NCI-H146 (cell line): ENCODE data around the gene BRD1.

Experiments used
- DNase-seq: peaks from one replicate; lab custom pipeline; 2025; lab: John Stamatoyannopoulos, UW

Gene BRD1

DNA sequence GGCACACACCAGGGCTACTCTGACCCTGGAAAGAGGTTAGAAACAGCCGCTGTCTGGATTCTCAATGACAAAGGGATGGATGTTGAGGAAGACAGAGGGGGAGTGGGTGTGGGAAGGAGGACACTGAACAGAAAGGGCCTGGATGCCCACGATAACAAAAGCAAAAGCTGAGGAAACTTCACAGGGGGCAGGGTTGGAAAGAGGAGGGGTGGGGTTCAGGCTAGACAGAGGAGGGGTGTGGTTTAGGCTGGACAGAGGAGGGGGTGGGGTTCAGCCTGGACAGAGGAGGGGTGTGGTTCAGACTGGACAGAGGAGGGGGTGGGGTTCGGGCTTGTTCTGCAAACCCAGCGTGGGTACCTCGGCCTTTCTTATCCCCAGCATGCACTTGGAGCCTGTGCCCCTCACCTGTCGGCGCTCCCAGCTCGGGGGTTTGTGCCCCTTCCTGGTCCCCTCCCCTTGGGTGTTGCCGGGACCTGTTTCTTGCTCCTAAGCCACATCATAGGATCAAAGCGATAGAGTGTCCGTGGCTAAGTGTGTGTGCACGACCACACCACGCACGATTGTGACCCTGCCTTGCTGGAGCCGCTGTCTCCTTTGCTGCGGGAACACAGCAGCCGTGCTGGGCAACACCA is 75.6 kb downstream of the BRD1 start:
- DNase-seq, result no peak

DNA sequence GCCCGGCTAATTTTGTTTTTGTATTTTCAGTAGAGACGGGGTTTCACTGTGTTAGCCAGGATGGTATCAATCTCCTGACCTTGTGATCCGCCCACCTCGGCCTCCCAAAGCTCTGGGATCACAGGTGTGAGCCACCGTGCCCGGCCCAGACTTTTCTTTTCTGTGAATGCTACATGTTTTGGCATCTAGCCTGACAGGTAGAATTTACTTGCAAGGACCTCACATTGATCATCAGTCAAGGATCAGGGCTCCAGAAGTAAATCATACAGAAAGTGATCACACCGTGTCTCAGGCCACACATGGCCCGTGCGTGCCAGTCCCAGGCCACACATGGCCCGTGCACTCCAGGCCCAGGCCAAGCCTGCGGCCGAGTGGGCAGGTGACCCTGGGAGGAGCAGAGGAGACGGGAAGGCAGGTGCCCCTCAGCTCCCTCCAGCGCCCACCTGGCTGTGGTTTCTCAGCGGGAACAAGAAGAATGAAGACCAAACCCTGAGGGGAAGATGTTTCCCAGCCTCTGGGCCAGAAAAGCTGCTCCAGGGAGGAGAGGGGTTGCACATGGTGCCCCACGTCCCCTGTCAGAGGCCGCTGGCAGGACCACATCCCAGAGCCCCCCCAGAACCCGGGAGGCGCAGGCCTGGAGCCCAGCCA is 76.2 kb downstream of the BRD1 start:
- DNase-seq, result no peak

DNA sequence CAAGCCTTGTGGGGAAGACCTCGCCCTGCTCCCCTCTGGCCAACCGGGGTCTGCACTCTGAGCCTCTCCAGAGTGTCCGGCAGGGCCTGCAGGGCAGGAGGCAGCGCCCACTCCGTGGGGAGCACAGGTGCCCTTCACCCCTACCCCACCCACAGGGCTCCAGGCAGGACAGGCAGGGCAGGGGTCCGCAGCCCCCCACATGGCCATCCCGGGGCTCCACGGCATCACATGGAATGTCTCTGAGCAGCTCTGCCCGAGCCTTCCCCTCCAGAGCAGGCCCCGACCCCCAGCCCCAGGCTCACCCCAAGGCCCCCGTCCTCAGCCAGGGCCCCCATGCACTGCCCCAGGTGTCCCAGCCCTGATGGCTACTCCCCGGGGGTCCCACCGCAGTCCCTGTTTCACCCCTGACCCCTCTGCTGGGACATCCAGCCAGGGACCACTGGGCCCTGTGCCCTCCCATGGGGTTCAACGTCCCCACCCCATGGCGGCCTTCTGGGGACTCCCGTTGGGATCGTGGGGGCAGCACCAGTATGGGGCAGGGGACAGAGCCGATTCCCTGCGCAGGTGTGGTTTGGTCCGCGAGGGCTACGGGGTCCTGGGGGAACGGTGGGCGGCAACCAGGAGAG is 77.7 kb downstream of the BRD1 start:
- no peak for DNase-seq

DNA sequence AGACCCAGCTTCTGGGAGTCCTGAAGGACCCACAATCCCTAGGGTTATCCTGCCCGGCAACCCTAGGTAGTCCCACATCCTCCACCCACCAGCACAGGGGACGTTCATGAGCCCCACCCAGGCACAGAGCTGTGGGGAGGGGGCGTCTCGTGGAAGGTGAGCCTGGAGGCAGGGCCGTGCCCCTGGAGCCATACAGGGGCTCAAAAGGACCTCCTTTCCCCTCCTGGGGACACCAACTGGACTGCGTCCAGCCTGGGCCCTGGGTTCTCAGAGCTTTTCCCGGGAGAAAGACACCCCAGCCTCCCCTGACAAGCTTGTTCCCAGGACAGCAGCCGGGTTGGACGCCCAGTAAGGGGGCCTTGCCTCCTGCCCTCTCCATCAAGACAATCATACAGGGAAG is 78.4 kb downstream of the BRD1 start:
- no peak for DNase-seq

DNA sequence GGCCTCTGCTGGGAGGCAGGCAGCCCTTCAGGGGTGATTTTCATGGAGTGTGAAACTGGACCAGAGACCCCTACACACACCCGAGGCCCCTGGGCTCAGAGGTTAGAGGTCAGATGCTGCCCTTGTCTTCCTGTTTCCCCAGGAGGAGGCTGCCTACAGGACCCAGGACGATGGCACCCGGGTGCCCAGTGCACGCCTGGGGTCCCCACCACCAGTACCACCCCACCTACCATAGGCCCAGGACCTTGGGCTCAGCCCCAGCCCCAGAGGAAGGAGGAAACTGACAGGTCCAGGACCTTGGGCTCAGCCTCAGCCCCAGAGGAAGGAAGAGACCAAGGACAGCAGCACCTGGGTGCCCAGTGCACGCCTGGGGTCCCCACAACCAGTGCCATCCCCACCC is 79.2 kb downstream of the BRD1 start:
- DNase-seq, result no peak

DNA sequence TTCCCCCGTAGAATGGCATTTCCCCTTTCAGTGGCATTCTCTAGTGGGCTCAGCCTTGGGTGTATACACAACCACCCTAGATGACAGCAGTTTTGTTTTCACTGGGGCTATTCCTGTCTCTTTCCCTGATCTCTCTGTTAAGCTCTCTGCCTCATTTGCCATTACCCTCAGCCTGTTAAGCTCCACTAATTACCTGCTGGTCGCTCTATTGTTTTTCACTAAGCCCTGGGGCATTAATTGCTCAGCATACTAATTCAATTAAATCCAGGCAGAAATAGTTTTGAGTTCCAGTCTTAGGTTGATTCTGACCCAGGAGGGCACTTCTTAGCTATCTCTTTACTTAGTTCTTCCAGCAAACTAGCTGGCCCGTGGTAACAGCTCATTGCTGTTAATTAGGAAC is 80.0 kb downstream of the BRD1 start:
- DNase-seq, result no peak

DNA sequence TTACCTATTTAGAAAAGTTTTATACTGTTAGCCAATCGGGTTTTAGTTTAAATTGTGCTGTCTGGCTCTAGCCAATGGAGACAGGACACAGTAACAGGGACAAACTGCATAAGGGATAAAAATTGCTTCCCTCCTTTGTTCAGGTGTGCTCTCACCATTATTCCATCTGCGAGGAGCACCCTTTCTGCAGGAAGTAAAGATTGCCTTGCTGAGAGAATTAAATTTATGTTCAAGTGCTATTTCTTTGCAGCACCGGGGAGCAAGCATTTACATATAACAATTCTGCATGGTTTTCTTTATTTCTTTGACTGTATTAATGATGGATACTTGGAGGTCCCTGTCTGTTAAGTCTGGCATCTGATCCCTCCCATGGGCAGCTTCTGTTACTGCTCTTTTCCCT is 80.5 kb downstream of the BRD1 start:
- DNase-seq, result no peak

DNA sequence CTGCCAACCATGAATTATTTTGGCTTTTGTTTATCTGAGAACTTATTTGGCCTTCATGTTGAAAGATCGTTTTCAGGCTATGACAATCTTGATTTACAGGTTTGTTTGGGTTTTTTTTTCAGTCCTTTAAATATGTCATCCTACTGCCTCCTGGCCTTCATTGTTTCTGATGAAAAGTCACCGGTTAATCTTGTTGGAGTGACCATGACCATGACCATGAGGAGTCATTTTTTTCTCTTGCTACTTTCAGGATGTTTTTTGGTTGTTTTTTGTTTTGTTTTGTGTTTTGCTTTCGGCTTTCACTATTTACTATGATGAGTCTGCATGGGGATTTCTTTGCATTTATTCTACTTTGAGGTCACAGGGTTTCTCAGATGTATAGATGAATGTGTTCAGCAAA is 81.6 kb downstream of the BRD1 start:
- DNase-seq, result no peak

DNA sequence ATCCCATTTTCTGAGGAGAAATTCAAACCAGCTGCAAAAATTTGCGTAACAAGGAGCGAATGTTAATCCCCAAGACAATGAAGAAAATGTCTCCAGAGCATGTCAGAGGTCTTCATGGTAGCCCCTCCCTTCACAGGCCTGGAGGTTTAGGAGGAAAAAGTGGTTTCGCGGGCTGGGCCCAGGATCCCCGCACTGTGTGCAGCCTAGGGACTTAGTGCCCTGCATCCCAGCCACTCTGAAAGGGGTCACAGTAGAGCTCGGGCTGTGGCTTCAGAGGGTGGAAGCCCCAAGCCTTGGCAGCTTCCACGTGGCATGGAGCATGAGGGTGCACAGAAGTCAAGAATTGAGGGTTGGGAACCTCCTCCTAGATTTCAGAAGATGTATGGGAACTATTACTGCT is 87.4 kb downstream of the BRD1 start:
- no peak for DNase-seq

DNA sequence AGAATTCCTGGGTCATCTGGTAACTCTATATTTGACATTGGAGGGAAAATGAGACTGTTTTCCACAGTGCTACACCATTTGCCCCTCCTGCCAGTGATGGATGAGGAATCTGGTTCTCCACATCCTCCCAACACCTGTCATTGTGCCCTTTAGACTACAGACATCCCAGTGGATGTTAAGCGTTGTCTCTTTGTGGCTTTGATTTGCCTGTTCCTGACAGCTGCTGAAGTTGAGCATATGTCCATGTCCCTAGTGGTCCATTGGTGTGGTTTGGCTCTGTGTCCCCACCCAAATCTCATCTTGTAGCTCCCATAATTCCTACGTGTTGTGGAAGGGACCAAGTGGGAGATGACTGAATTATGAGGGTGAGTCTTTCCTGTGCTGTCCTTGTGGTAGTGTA is 88.5 kb downstream of the BRD1 start:
- DNase-seq, result no peak

DNA sequence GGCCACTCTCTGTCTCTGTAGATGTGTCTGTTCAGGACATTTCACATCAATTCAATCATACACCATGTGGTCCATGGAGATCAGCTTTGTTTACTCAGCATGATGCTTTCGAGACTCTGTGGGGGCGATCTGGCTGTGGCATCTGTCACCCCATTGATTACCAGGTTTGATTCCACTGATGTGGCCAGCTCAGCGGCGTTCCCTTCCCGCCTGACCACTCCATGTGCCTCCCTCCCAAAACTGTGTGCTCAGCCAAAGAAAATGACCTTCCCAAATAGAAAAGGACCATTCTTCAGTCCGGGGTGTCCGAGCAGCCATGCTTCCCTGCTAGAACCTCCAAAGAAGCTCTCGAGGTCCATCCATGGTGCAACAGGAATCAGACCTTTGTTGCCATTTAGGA is 89.1 kb downstream of the BRD1 start:
- DNase-seq, result no peak

DNA sequence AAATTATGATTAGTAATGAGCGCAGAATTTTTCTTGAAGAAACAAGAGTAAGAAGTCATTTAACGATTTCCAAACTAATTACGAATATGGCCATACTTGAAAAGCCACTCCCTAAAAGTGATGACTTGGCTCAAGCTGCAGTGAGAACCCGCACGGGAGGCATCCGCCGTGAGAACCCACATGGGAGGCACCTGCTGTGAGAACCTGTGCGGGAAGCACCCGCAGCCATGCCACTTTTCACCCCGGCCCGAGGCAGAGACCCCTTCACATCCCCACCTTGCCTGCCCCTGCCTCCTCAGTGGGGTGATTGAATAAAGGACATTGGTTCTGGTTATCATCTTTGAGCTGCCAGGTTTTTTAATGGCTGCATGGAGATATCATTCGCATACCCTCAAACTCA is 89.7 kb downstream of the BRD1 start:
- DNase-seq, result no peak

DNA sequence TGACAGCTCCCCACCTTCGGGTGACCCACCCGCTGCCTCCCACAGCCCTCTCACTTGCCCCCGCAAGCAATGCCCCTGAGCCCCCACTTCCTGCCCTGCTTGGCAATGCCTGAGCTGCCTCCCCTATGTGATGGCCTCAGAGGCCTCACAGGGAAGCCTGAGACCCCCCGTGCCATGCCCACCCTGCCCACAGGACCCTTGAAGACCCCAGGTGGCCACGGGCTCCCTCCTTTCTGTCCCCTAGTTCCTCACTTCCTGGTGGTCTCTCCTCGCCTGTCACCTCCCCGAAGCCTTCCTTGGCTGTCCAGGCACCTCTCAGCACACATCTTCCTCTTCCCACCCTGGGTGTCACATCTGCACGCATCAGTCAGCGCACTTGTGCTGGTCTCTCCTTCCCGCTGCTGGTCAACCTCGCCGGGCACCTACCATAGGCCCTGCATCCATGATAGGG is 90.5 kb downstream of the BRD1 start:
- DNase-seq, result no peak

DNA sequence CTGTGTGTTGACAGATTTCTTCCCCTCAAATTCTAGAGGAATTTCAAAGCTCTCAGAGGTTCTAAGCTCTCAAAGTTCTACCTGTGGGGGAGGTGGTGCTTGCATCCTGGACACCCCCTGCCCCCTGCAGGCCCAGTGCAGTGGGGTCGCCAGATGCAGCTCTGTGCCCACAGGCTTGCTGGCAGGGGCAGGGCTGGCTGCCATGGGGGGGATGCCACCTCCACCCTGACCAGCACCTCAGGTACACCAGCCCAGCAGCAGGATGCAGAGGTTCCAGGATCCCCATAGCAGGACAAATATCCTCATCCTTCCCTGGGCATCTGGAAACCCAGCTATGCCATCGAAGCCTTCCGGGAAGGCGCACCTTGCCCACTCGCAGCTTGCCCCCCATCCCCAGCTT is 91.1 kb downstream of the BRD1 start:
- DNase-seq, result no peak

DNA sequence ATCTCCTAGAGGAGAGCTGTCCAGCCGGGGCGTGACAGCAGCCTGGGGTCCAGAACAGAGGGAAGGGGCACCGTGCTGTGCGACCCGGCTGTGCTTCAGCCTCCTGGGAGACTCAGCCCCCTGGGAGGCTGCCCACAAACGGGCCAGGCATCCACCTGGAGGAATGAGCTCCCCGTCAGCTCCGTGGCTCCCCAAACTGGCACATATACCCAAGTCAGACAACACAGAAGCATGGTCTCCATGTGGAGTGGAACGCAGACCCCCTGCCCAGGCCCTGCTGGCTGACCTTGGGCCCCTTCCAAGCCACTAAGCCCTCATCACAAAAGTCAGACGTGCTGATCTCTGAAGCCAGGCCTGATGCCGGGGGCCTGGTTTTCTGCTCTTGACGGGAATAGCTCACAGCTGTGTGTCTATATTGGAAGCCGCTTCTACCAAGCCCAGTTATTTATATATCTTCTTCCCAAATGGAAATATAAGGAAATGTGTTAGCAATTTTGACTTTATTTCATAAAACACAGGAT is 91.7 kb downstream of the BRD1 start:
- DNase-seq, result no peak

DNA sequence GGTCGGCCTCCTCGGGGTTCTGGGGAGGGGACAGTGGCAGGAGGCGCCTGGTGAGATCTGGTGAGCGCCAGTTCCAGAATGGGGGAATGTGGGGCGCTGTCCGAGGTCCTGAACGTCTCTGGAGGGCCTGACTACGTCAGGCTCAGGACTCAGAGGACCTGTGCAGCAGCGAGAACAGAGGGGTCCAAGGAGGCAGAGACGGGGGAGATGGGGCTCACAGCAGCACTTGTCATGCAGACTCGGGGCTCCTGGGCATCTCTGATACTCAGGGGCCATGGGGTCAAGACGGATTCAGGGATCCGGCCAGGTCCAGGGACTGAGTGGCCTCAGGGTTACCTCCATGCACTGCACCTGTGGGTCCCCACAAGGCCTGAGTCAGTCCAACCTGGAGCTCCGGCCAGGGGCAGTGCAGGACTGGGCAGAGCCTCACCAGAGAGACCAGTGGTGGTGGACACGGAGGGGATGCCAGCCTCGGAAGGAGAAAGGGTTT is 92.2 kb downstream of the BRD1 start:
- DNase-seq, result no peak

DNA sequence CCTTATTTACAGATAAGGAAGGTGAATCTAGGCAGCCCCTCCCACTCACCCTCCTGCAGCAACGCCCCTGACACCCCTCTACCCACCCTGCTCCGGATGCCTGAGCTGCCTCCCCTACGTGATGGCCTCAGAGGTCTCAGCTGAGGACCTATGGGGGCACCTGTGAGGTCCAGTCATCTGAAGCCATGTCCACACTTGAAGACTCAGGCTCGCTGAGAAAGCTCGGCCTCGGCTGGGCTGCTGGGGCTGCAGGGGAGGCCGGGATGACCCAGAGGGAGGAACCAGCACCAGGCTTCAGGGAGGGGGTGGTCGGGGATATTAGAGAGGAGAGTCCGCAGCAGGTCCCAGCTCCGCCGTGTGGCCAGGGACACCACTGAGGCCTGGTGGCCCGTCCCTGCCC is 92.8 kb downstream of the BRD1 start:
- DNase-seq, result no peak

DNA sequence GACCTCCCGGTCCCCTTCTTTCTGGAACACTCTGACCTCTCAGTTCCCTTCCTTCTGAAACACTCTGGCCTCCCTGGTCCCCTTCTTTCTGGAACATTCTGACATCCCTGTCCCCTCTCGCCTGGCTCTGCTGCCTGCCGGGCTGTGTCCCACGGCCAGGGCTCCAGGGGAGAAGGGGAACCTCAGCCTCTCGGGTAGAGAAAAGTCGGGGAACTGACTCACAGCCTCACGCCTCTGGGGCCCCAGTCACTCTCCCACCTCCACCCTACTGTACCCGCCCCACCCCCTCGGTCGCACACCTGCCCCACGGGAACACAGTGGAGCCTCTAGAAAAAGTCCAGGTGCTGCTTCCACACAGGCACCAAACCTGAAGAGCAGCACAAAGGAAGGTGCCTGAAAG is 93.3 kb downstream of the BRD1 start:
- no peak for DNase-seq

DNA sequence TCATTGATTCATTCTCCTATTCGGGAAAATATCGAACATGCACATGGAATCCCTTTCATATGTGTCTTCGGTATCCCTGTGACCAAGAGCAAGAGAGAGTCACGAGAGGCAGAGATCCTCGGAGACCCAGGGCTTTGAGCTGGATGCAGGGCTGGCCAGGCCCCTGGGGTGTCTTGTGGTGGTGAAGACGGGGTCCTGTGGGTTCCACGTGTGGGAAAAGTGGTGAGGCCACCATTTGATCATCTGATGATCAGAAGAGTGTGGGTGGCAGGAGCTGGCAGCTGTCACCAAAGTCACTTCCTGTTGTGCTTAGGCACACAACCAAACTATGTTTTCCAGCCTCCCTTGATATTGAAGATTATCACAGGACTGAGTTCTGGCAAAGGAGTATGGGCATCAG is 94.0 kb downstream of the BRD1 start:
- no peak for DNase-seq

DNA sequence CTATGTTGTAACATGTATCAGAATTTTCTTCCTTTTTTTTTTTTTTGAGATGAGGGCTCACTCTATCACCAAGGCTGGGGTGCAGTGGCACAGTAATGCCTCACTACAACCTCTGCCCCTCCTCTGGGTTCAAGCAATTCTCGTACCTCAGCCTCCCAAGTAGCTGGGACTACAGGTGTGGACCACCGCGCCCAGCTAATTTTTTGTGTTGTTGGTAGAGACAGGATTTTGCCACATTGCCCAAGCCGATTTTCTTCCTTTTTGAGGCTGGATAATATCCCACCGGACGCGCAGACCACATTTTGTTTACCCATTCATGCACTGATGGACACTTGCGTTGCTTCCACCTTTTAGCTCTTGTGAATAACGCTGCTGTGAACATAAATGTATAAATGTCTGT is 97.0 kb downstream of the BRD1 start:
- no peak for DNase-seq

DNA sequence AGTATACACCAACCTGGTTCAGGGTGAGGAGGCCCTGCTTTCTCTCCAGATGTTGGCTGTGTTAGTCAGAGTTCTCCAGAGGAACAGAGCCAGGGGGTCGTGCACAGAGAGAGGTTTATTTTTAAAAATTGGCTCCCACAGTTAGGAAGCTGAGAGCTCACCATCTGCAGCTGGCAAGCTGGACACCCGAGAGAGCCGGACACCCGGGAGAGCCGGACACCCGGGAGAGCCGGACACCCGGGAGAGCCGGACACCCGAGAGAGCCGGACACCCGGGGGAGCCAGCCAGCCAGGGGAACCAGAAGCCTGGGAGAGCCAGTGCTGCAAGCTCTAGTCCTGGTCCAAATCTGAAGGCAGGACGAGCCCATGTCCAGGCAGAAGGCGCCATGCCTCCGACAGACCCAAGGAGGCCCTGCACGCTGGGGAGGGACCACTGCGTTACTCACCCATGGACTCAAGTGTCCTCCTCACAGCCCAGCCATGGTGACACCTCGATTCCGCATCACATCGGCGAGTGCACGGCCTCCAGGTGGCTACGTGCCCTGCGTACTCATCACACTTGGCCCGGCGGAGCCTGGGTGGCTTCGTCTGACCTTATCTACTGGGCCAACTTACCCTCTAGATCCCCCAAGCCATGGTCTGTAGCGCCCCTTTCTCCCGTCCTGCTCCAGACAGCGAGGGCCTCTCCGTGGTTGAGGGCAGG is 99.0 kb downstream of the BRD1 start:
- no peak for DNase-seq

DNA sequence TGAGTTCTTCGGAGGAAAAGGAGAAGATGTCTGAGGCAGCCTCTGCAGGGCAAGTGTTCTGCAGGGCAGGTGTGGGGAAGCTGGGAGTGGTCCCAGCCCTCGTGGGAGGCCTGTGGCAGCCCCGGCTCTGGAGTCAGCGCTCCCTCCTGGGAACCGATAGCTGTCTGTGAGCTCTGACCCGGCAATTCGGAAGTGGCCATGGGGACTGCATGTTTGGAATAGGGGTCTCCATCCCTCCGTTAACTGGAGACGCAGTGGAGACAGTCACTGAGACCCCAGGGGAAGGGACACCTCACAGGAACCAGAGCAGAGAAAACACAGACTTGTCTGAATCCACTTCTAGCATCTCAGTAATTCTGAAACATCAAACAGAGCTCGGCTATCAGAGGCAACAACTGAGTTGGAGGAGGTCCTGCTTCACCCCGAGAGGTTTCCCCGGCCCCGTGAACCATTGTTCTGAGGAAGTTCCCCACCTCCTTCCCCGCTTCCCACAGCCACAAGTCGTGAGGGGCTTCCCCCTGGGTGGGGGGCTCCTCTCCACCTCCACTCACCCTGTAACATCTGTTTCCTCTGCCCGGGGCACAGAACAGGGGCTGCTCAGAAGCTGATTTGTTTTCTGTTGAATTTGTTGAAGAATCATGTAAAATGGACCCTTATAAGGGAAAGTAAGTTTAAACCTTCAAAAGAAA is 99.6 kb downstream of the BRD1 start:
- no peak for DNase-seq
